ENCODE results near the gene ANKRD35.
A peak's percentile ranks its signal among the peaks of the same experiment; 100 is the strongest.

Gene ANKRD35

GRCh38 chr1:145895471-145895870 is 9.8 kb upstream of the ANKRD35 start:
- no peak for DNase-seq

DNA sequence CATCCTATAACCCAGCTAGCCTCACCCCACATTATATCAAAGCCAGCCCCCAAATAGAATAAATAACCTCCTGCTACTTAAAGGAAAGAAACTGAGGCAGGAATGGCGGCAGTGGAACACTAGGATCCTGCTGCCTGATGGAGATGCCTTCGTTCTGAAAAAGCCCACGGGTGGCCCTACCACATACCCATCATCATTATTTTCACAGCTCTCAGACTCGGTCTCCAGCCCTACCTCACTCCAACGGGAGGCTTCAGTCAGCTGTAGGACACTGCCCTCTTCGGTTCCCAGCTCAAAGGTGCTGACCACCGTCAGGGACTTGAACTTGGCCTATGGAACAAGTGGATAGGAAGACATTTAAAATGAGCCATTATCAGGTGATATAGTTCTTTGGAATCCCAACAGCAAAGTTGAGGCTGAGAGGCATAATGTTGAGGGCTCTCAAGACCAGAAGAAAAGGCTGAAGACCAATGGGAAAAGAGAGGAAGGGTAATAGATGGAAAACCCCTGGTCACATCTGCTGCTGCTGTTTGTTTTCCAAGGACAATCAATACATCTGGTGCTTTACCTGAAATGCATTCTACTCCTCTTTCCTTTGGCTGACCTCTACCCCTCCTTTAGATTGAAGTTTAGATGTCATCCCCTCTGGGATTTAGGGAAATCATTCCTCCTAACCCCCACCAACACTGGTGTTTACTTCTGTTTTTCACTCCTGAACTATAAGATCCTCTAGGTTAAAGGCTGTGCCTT is 7.8 kb upstream of the ANKRD35 start:
- no peak for DNase-seq

- no peak for DNase-seq
Measured at GRCh38 chr1:145892486-145893087, 6.9 kb upstream of the ANKRD35 start.

DNA sequence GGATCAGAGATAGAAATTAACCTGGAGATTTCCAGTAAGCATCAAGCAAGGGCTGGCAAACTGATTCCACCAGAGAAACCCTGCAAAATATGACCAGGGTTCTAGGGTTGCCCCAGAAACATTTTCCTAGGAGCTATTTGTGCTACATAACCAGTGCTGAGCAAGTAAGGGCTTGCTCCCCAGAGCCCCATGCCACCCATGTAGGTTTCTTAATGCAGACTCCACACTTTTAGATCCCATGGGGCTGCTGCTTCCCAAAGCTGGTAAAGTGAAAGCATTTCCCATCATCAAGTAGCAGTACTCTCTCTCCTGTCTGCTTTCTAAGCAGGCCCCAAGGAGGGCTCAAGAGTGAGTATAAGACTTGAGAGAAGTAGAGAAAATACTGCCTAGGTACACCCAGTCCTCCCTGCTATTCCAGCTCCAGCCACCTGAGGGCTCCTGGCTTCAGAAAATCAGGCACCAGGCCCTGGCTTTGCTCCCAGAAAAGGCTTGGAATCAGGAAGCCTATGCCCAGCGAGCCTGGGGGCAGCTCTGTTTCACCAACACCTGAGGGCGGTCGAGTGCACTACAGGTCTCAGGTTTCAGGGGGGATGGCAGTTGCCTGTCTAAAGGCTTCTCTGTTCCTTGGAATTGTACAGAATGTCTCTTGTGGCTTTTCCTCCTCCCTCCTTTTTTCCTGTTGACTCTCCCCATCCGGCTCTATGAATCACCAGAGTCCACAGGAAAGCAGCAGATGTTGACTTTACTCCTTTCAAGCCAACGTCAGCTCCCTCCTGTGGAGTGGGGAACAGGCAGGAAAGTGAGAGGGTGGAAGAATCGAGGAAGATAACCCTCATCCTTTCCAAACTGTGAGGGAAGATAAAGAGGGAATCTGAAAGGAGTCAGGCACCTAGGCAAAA is 6.2 kb upstream of the ANKRD35 start:
- DNase-seq = peak; percentile 98

- DNase-seq = no peak
Measured at GRCh38 chr1:145891143-145891542, 5.5 kb upstream of the ANKRD35 start.

GRCh38 chr1:145889722-145890121 is 4.1 kb upstream of the ANKRD35 start:
- peak; percentile 66 for DNase-seq

DNA sequence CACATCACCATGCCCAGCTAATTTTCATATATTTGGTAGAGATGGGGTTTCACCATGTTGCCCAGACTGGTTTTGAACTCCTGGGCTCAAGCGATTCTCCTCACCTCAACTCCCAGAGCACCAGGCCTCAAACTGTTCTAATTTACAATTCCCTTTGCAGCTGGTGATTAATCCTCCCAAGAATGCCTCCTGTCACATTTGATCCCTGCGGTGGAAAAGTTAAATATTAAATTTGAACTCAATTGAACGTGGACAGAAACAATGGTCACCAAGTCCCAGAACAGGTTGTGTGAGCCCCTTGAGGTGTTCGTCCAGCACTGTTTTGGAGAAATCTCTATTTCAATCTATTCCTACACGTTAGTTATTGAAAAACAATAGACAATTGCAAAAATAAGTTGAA is 2.0 kb upstream of the ANKRD35 start:
- DNase-seq = no peak

DNA sequence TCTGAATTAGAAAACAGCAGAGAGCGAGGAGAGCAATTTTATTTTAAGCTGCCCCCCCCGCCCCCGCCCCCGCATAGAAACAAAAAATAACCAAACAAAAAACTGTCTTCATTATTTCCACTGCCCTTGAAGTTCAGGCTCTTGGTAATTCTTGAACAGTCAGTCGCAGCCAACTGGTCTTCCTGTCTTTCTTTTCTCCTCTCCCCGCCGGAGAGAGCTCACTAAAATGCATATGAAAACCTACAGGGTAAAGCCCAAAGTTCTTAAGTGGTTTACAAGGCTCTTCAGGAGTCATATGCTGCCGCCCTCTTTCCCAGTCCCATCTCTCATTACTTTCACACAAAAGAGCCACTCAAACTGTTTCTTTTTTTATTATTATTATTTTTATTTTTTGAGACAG is 1.1 kb upstream of the ANKRD35 start:
- DNase-seq = no peak

DNA sequence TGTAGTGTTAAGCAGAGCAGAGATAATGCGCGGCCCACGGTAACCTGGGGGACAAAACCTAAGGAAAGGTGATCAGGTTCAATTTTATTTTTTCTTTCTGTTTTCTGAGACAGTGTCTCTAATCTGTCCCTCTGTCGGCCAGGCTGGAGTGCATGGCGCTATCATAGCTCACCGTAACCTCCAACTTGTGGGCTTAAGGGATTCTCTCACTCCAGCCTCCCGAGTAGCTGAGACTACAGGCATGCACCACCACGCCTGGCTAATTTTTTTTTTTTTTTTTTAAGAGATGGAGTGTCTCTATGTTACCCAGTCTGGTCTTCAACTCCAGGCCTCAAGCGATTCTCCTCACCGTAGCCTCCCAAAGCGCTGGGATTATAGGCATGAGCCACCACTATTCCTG is 724 bp upstream of the ANKRD35 start:
- no peak for DNase-seq

DNA sequence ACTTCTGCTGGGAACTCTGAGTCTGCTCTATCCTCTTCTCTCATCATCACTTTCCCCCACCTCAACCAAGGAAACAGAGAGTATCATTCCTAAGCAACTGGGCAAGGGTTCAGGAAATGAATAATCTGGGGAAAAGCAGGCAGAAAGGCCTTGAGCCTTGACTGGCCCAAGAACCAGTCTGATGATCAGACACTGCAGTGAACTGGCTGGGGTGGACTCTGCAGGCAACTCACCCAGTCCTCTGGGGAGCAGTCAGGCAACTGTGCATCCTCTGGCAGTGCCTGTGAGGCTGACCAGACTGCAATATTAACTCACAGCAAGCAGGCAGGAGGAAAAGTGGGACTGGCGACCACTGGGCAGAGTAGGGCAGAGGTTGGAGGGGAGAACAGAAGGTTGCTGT is 991 bp downstream of the ANKRD35 start:
- no peak for DNase-seq

DNA sequence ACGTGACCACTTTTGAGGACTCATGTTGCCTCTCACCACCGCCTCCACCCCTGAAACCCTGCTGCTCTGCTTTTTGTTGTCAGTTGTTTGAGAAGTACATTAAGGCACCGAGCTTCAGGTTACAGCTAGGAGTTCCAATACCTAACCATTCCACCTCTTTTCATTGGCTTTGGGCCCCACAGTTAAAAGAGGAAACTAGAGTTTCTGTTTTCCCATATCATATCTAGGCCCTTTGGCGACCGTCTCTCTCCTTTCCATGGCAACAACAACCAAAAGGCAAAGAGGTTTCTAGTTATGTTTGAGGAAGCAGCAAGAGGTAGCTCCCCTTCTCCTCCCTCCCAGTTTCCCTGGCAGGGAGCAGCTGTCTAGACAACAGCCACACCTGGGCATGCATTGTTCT is 5.9 kb downstream of the ANKRD35 start:
- DNase-seq = peak; percentile 100

GRCh38 chr1:145878724-145879123 is 6.9 kb downstream of the ANKRD35 start:
- DNase-seq = peak; percentile 38

GRCh38 chr1:145877923-145878486 is 7.7 kb downstream of the ANKRD35 start:
- no peak for DNase-seq

DNA sequence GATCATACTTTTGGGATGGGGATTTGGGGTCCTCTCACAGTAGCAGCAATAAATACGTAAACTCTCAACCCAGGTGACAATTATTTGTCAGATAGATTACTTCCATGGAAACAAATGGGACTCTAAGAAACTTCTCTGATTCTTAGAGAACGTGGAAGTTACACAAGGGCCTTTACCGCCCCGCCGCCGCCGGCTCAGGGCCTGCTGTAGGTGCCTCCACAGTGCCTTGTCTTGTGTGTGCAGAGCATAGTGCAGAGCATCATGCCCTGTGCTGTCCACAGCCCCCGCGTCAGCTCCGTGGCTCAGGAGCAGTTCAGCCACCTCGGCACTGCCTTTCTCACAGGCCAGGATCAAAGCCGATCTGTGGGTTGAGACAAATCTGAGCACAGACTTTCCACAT is 11.0 kb downstream of the ANKRD35 start:
- DNase-seq = no peak

DNA sequence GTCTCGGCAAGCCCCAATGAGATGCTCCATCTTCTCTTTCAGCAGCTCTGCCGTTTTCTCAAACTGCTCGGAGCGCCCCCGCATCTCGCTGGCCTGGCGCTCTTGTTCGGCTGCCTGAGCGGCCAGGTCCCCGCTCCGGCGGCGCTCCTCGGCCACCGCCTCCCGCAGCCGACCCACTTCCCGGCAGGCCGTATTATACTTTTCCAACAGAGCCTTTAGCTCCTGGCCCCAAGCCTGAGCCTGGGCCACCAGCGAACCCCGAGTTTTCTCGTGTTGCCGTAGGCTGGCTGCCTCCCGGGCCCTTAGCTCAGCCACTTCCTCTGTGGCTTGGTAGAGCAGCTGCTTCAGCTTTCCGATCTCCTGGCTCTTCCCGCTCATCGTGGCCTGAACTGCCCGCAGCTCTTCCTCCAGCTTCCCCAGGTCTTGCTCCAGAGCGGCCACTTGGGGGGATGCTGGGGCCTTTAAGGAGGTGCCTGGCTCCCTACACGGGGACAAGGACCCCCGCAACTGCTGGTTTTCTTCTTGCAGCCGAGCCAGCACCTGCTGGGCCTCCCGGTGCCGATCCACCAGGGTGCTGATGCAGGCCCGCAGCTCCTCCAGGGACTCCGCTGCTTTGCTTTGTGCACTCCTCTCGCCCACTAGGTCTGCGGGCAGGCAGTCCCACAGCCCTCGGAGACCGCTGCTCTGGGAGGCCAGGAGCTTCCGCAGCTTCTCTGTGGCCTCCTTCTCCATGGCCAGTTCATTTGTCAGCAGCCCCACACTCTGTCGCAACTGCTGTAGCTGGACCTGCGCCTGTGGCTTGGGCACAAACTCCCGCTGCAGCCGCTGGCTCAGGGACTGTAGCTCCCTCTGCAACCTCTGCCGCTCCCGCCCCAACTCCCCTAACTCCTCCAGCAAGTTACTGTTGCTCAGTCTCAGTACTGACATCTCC is 13.4 kb downstream of the ANKRD35 start:
- no peak for DNase-seq

DNA sequence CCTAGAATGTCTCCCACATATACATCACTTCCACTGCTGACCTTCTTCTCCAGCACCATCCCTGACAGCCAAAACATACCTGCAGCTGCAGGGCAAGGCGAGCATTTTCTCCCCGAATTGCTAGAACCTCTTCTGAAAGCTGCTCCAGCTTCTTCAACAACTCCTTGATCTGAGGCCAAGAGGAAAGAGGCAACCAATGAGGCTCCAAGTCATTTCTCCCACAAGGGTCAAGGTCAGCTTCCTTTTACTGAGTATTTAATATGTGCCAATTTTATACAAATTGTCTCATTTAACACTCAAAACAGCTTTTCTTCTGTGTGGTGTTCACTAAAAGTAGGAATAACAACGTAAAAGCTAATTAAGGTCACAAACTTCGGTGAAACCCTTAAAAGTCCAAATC is 17.4 kb downstream of the ANKRD35 start:
- no peak for DNase-seq

- no peak for DNase-seq
Measured at GRCh38 chr1:145863282-145864018, 22.2 kb downstream of the ANKRD35 start.

- peak; percentile 70 for DNase-seq
Measured at GRCh38 chr1:145859491-145860023, 26.1 kb downstream of the ANKRD35 start.

DNA sequence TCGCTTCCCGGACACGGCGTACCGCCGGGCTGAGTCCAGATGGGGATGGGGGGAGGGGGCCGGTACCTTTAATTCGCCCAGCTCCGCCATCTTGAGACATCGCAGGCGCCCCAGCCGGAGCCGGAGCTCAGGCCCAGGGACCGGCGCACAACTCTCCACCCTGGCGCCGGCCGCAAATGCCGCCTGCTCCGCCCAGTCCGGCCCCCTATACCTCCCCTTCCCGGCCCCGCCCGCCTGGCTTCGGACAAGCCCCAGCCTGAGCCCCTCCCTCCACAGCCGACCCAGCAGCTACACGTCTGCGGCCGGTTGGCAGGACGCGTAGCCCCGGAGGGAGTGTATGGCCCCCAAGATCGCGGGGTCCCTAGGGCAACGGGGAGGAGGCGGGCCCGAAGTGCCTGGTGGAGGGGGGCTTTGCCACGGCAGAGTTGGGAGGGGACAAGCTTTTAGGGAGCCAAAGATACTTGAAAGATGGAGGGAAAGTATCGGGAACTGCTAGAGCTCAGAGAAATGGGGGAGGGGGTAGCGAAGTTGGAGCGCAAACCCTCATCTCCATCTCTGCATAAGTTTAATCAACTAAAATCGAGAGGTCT is 26.7 kb downstream of the ANKRD35 start, which contains the start of gene PIAS3:
Gene PIAS3 (minus strand): TSS at position 181 of the 590 bp plus-strand sequence. CDS start 91 bp downstream, at position 90.
- DNase-seq = peak; percentile 90

GRCh38 chr1:145858238-145858900 is 27.3 kb downstream of the ANKRD35 start:
- no peak for DNase-seq

All from NCI-H187 treated with DMSO at 0.1 percent for 48 hours (cell line).